HCT116 (cell line): ENCODE measurements around the gene SPATA7. TPM values are rescaled to one million over a fixed set of nuclear protein-coding genes. Genes with fewer than 3 reads are reported as not detected.

ENCODE experiments used
- ATAC-seq: fragments of 200-7000 bp; cut with Tn5 transposase; 2 replicates; pipeline ENCODE4 v1.9.1; 2020; ENCODE audit warnings: mild to moderate bottlenecking, moderate library complexity
- BruUV-seq: library from RNA; stranded (reverse); fragments of 400-500 nt; replicated peaks from 2 replicates; lab custom pipeline; 2021; lab: Mats Ljungman, UMichigan
- CTCF ChIA-PET: fragments of 300-600 bp; sonication (Branson Sonifier 250); formaldehyde crosslinking; loops from one replicate; lab custom pipeline; 2021; ENCODE audit warnings: antibody characterized with exemption; lab: Charles Lee
- POLR2A ChIA-PET: fragments of 300-600, 350-600 bp; sonication (Branson Sonifier 250); formaldehyde crosslinking; loops from one replicate; lab custom pipeline; 2021; ENCODE audit warnings: antibody characterized with exemption; lab: Charles Lee
- RAD21 ChIA-PET, 2 experiments: fragments of 300-600 bp; sonication (Branson Sonifier 250); formaldehyde crosslinking; loops; one replicate each; lab custom pipeline; 2023; ENCODE audit warnings: low total read pairs in 2 of 2; ENCODE audit not compliant: uncharacterized antibody in 2 of 2, unreplicated experiment in 2 of 2, low non-redundant PET in 1 of 2; lab: Charles Lee
- DNase-seq: peaks from one replicate; pipeline ENCODE4 v3.0.0-alpha.2; 2010; ENCODE audit warnings: low read depth, low spot score
- H2AFZ ChIP-seq: fragments of 200-600 bp; shearing (Covaris generic), sonication (generic); 2 replicates; pipeline ENCODE4 v1.6.1; 2017; ENCODE audit warnings: low read depth, mixed run types, mixed read lengths, antibody characterized with exemption, low read length; ENCODE audit not compliant: poor library complexity, severe bottlenecking
- H3K27ac ChIP-seq: 2 replicates; pipeline ENCODE4 v1.5.1; 2012; ENCODE audit warnings: low read depth, low read length
- H3K27me3 ChIP-seq: fragments of 200-600 bp; sonication (generic); 2 replicates; pipeline ENCODE4 v1.6.1; 2016; ENCODE audit warnings: mixed run types, low read length, mixed read lengths; ENCODE audit not compliant: insufficient read depth
- H3K36me3 ChIP-seq, 2 experiments: fragments of 200-500 bp in 1 of 2; fragments of 200-600 bp in 1 of 2; sonication (Bioruptor generic) in 1 of 2; sonication (generic) in 1 of 2; 2 replicates each; pipeline versions ENCODE4 v1.5.1 to v1.6.1; 2014 to 2016; ENCODE audit warnings: low read length in 2 of 2, inconsistent platforms in 1 of 2, mixed read lengths in 1 of 2, mixed run types in 1 of 2; ENCODE audit not compliant: insufficient read depth in 2 of 2, control insufficient read depth in 1 of 2
- H3K4me1 ChIP-seq, 2 experiments: fragments of 200-600 bp in 1 of 2; sonication (generic) in 1 of 2; 2 replicates each; pipeline versions ENCODE4 v1.5.1 to v1.6.1; 2012 to 2017; ENCODE audit warnings: low read length in 2 of 2, inconsistent platforms in 1 of 2, mild to moderate bottlenecking in 1 of 2, mixed read lengths in 1 of 2, mixed run types in 1 of 2, moderate library complexity in 1 of 2; ENCODE audit not compliant: insufficient read depth in 2 of 2, control insufficient read depth in 1 of 2
- H3K4me2 ChIP-seq: fragments of 200-600 bp; sonication (generic); 2 replicates; pipeline ENCODE4 v1.6.1; 2017; ENCODE audit warnings: mixed run types, low read length, mixed read lengths
- H3K4me3 ChIP-seq, 2 experiments: fragments of 200-600 bp in 1 of 2; sonication (generic) in 1 of 2; replicated peaks in 1 of 2; 2 replicates each; pipeline ENCODE4 v1.5.1; 2011 to 2016; ENCODE audit warnings: low read length in 2 of 2, control low read depth in 1 of 2, low read depth in 1 of 2, mild to moderate bottlenecking in 1 of 2, mixed read lengths in 1 of 2, mixed run types in 1 of 2
- H3K79me2 ChIP-seq: fragments of 200-600 bp; sonication (generic); 2 replicates; pipeline ENCODE4 v1.6.1; 2017; ENCODE audit warnings: mild to moderate bottlenecking, mixed run types, low read length, moderate library complexity, mixed read lengths; ENCODE audit not compliant: insufficient read depth
- H3K9ac ChIP-seq: fragments of 200-600 bp; sonication (generic); 2 replicates; pipeline ENCODE4 v1.6.1; 2016; ENCODE audit warnings: low read length, mixed read lengths
- H3K9me2 ChIP-seq: fragments of 200-600 bp; sonication (generic), shearing (Covaris generic); 2 replicates; pipeline ENCODE4 v1.6.1; 2017; ENCODE audit warnings: mixed run types, mild to moderate bottlenecking, moderate library complexity; ENCODE audit not compliant: insufficient read depth
- H3K9me3 ChIP-seq, 2 experiments: fragments of 200-500 bp in 1 of 2; fragments of 200-600 bp in 1 of 2; sonication (Bioruptor generic) in 1 of 2; sonication (generic) in 1 of 2; 2 replicates each; pipeline ENCODE4 v1.6.1; 2014 to 2017; ENCODE audit warnings: low read length in 2 of 2, mixed read lengths in 2 of 2, inconsistent platforms in 1 of 2, low read depth in 1 of 2, mild to moderate bottlenecking in 1 of 2, mixed run types in 1 of 2, moderate library complexity in 1 of 2; ENCODE audit not compliant: control insufficient read depth in 1 of 2, insufficient read depth in 1 of 2
- H4K20me1 ChIP-seq: fragments of 200-600 bp; sonication (generic), shearing (Covaris generic); 2 replicates; pipeline ENCODE4 v1.6.1; 2017; ENCODE audit warnings: mixed run types, mild to moderate bottlenecking, moderate library complexity; ENCODE audit not compliant: insufficient read depth
- CBX3 ChIP-seq: IDR thresholded peaks from 2 replicates; pipeline ENCODE4 v1.6.1; 2012; ENCODE audit warnings: low read depth
- CEBPB ChIP-seq: IDR thresholded peaks from 2 replicates; pipeline ENCODE4 v1.6.1; 2012; ENCODE audit warnings: low read depth
- CTCF ChIP-seq, 3 experiments: fragments of 200-600 bp in 1 of 3; sonication (generic) in 1 of 3; IDR thresholded peaks in 2 of 3; conservative IDR thresholded peaks in 1 of 3; 2 replicates each; pipeline ENCODE4 v1.5.1; 2012 to 2017; ENCODE audit warnings: low read depth in 2 of 3, low read length in 2 of 3, antibody characterized with exemption in 1 of 3, borderline replicate concordance in 1 of 3, control low read depth in 1 of 3, mild to moderate bottlenecking in 1 of 3, mixed read lengths in 1 of 3, mixed run types in 1 of 3, moderate library complexity in 1 of 3; ENCODE audit not compliant: insufficient read depth in 1 of 3
- ELF1 ChIP-seq: IDR thresholded peaks from 2 replicates; pipeline ENCODE4 v1.6.1; 2012; ENCODE audit warnings: low read depth, borderline replicate concordance
- EZH2 ChIP-seq: fragments of 200-600 bp; sonication (generic); IDR thresholded peaks from 2 replicates; pipeline ENCODE4 v1.6.1; 2017; ENCODE audit warnings: antibody characterized with exemption, mixed run types
- EZH2phosphoT487 ChIP-seq: fragments of 200-600 bp; IDR thresholded peaks from 2 replicates; pipeline ENCODE4 v1.6.1; 2018; ENCODE audit warnings: antibody characterized with exemption, borderline replicate concordance
- JUND ChIP-seq: IDR thresholded peaks from 2 replicates; pipeline ENCODE4 v1.6.1; 2012
- MAX ChIP-seq: IDR thresholded peaks from 2 replicates; pipeline ENCODE4 v1.6.1; 2012
- POLR2A ChIP-seq: IDR thresholded peaks from 2 replicates; pipeline ENCODE4 v1.7.0; 2011; ENCODE audit warnings: borderline replicate concordance; ENCODE audit not compliant: insufficient read depth, insufficient read length; ENCODE audit errors: extremely low read depth
- POLR2AphosphoS5 ChIP-seq: IDR thresholded peaks from 2 replicates; pipeline ENCODE4 v1.6.1; 2011; ENCODE audit warnings: mild to moderate bottlenecking, low read depth, low read length, moderate library complexity
- SP1 ChIP-seq: IDR thresholded peaks from 2 replicates; pipeline ENCODE4 v1.6.1; 2012; ENCODE audit warnings: low read depth
- ZFX ChIP-seq: fragments of 450-650 bp; IDR thresholded peaks from 2 replicates; pipeline ENCODE4 v1.6.1; 2017
- intact Hi-C: fragments of 100-400 bp; cut with micrococcal nuclease; formaldehyde crosslinking; loops from 2 replicates; pipeline ENCODE4 v1.10.0; 2022
- total RNA-seq: library from RNA; stranded (reverse); gene quantifications from one replicate; pipeline ENCODE4 v1.2.1, GENCODE V29; 2021; ENCODE audit not compliant: unreplicated experiment
- TF ChIP-seq, protein P1 (sequence below): IDR thresholded peaks from 2 replicates; pipeline ENCODE4 v1.6.1; 2011; ENCODE audit warnings: mild to moderate bottlenecking, low read length, moderate library complexity; ENCODE audit not compliant: insufficient replicate concordance; ENCODE audit errors: extremely low read depth
- TF ChIP-seq, protein P2 (sequence below): IDR thresholded peaks from 2 replicates; pipeline ENCODE4 v1.6.1; 2012

SPATA7 gene
- total RNA-seq, 1 experiment from 2014 or later, result 6.2 TPM

DNA sequence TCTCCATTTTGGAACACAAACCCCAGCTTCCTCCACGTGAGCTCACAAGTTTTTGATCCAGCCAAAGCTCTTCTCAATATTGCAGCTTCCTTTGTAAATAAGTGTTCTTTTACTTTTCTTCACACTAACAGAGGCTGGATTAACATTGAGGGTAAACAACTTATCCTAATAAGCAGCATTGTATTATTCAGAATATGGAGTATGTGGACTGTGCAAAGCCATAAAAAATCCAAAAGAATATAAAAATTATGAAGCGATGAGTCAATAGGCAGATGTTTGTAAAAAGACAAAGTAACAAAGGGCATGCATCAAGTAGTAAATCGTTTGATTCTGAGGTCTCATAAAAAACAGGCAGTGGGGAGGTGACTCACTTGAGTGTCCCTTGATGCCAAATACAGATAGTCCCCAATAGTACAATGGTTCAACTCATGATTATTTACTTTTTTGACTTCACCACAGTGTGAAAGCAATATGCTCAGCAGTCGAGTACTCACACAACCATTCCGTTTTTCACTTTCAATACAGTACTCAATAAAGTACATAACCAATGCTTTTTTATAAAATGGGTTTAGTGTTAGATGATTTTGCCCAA, 39.3 kb upstream of the SPATA7 start:
- POLR2A ChIA-PET, result no interaction called here
- RAD21 ChIA-PET, result no interaction called here
- BruUV-seq, result no TSS peak
- ATAC-seq (peak; percentile 40), DNase-seq (no peak)
- intact Hi-C loops, result no loop called here
- no peak overlapping the region for H3K27ac ChIP-seq
- no peaks in the 10 kb centered on the region for H4K20me1 ChIP-seq
- H3K4me1 ChIP-seq, result no peaks in the 10 kb centered on the region
- no peaks in the 10 kb centered on the region for H3K79me2 ChIP-seq
- no peaks in the 10 kb centered on the region for H3K36me3 ChIP-seq
- TF ChIP-seq POLR2A, result no peak
- no peak for TF ChIP-seq MAX
- TF ChIP-seq JUND, result no peak
- TF ChIP-seq POLR2AphosphoS5, result no peak
- TF ChIP-seq SP1, result no peak
- TF ChIP-seq ZFX, result no peak
- TF ChIP-seq, protein P1, sequence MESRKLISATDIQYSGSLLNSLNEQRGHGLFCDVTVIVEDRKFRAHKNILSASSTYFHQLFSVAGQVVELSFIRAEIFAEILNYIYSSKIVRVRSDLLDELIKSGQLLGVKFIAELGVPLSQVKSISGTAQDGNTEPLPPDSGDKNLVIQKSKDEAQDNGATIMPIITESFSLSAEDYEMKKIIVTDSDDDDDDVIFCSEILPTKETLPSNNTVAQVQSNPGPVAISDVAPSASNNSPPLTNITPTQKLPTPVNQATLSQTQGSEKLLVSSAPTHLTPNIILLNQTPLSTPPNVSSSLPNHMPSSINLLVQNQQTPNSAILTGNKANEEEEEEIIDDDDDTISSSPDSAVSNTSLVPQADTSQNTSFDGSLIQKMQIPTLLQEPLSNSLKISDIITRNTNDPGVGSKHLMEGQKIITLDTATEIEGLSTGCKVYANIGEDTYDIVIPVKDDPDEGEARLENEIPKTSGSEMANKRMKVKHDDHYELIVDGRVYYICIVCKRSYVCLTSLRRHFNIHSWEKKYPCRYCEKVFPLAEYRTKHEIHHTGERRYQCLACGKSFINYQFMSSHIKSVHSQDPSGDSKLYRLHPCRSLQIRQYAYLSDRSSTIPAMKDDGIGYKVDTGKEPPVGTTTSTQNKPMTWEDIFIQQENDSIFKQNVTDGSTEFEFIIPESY, result no peak
- no peaks in the 10 kb centered on the region for H3K9me2 ChIP-seq
- no peaks in the 10 kb centered on the region for H3K9me3 ChIP-seq
- H3K9ac ChIP-seq, result no peak overlapping the region
- CTCF ChIA-PET, result no interaction called here
- no peak overlapping the region for H2AFZ ChIP-seq
- H3K27me3 ChIP-seq, result peaks cover 8% of the 10 kb centered on the region; the same call in 1 of the 2 replicates
- H3K4me2 ChIP-seq, result no peak overlapping the region
- no peak overlapping the region for H3K4me3 ChIP-seq

- H3K27ac ChIP-seq, result no peak overlapping the region
- ChIA-PET RAD21 (no interaction called here), CTCF (no interaction called here), POLR2A (no interaction called here)
- no peak overlapping the region for H3K4me2 ChIP-seq
- peaks cover 8% of the 10 kb centered on the region; the same call in 1 of the 2 replicates for H3K27me3 ChIP-seq
- intact Hi-C loops, result no loop called here
- no peaks in the 10 kb centered on the region for H4K20me1 ChIP-seq
- no peaks in the 10 kb centered on the region for H3K9me2 ChIP-seq
- no peak overlapping the region for H3K9ac ChIP-seq
- no peaks in the 10 kb centered on the region for H3K4me1 ChIP-seq
- no peaks in the 10 kb centered on the region for H3K36me3 ChIP-seq
- H3K79me2 ChIP-seq, result no peaks in the 10 kb centered on the region
- DNase-seq (no peak), ATAC-seq (no peak)
- TF ChIP-seq ZFX (no peak), CEBPB (no peak), JUND (no peak), EZH2 (no peak), ELF1 (no peak), CTCF (IDR thresholded peaks at IDR 0.05 in 2 of 3, conservative IDR thresholded peaks at IDR 0.05 in 1 of 3; ENCODE audit: borderline replicate concordance in 1 of 3, insufficient read depth in 1 of 3, low read depth in 2 of 3, low read length in 2 of 3) (no peak), EZH2phosphoT487 (no peak), CBX3 (no peak), POLR2AphosphoS5 (no peak)
- TF ChIP-seq, protein P2, sequence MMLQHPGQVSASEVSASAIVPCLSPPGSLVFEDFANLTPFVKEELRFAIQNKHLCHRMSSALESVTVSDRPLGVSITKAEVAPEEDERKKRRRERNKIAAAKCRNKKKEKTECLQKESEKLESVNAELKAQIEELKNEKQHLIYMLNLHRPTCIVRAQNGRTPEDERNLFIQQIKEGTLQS, result no peak
- no peak overlapping the region for H3K4me3 ChIP-seq
- H3K9me3 ChIP-seq, result no peaks in the 10 kb centered on the region
- no TSS peak for BruUV-seq
- H2AFZ ChIP-seq, result no peak overlapping the region
These were observed 36.9 kb upstream of the SPATA7 start for GRCh38 chr14:88348546-88348945.
